Mammary epithelial cell (primary cell): ENCODE data around the gene SPRED1.

Experiments used
- EZH2 ChIP-seq: IDR thresholded peaks from 2 replicates; pipeline ENCODE4 v1.6.1; 2012; ENCODE audit warnings: low read length, inconsistent platforms, borderline replicate concordance
- TF ChIP-seq, protein P1 (sequence below), 2 donors: IDR thresholded peaks in 1 of 2; conservative IDR thresholded peaks in 1 of 2; 2 replicates each; pipeline ENCODE4 v1.5.1; 2011 to 2012; ENCODE audit warnings: inconsistent platforms in 2 of 2, low read length in 2 of 2, mild to moderate bottlenecking in 2 of 2, control low read depth in 1 of 2, low read depth in 1 of 2; ENCODE audit not compliant: insufficient read depth in 1 of 2; ENCODE audit errors: extremely low read depth in 1 of 2

- TF ChIP-seq, protein P1, sequence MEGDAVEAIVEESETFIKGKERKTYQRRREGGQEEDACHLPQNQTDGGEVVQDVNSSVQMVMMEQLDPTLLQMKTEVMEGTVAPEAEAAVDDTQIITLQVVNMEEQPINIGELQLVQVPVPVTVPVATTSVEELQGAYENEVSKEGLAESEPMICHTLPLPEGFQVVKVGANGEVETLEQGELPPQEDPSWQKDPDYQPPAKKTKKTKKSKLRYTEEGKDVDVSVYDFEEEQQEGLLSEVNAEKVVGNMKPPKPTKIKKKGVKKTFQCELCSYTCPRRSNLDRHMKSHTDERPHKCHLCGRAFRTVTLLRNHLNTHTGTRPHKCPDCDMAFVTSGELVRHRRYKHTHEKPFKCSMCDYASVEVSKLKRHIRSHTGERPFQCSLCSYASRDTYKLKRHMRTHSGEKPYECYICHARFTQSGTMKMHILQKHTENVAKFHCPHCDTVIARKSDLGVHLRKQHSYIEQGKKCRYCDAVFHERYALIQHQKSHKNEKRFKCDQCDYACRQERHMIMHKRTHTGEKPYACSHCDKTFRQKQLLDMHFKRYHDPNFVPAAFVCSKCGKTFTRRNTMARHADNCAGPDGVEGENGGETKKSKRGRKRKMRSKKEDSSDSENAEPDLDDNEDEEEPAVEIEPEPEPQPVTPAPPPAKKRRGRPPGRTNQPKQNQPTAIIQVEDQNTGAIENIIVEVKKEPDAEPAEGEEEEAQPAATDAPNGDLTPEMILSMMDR (conservative IDR thresholded peaks at IDR 0.05 in 1 of 2, IDR thresholded peaks at IDR 0.05 in 1 of 2; ENCODE audit: extremely low read depth in 1 of 2, insufficient read depth in 1 of 2, low read depth in 1 of 2, low read length in 2 of 2) = no peak
- TF ChIP-seq EZH2 = no peak
Measured at GRCh38 chr15:38257676-38258075, 5.0 kb downstream of the SPRED1 start.
